IMR-90 (cell line): ENCODE data around the gene OPTC. TPM values are rescaled to one million over a fixed set of nuclear protein-coding genes. Genes with fewer than 3 reads are reported as not detected.
"Not testable (repeated sequence)": the region's sequence is repeated elsewhere in the genome, so short reads cannot be mapped to it uniquely, and the experiment has no call there.

ENCODE experiments used
- ATAC-seq: fragments of 200-7000 bp; cut with Tn5 transposase; 2 replicates; pipeline ENCODE4 v1.9.1; 2020; ENCODE audit warnings: low read depth, mild to moderate bottlenecking, moderate library complexity
- BruUV-seq: library from RNA; stranded (reverse); fragments of 400-500 nt; replicated peaks from 2 replicates; lab custom pipeline; 2021; lab: Mats Ljungman, UMichigan
- CTCF ChIA-PET: fragments of 300-600 bp; formaldehyde crosslinking; extraction: SDS; loops from one replicate; lab custom pipeline; 2021; ENCODE audit warnings: antibody characterized with exemption; lab: Yijun Ruan, JAX
- POLR2A ChIA-PET: fragments of 300-600 bp; sonication (Branson Sonifier 250); formaldehyde crosslinking; loops from one replicate; lab custom pipeline; 2022; ENCODE audit warnings: antibody characterized with exemption; ENCODE audit not compliant: unreplicated experiment; lab: Charles Lee
- DNase-seq: peaks from one replicate; pipeline ENCODE4 v3.0.0; 2013
- H2AFZ ChIP-seq: replicated peaks from 2 replicates; pipeline ENCODE3; 2013; ENCODE audit warnings: low read length, mild to moderate bottlenecking; ENCODE audit not compliant: poor library complexity
- H2AK5ac ChIP-seq: 2 replicates; pipeline ENCODE4 v1.6.1; 2013; ENCODE audit warnings: low read depth, low read length, inconsistent platforms
- H2AK9ac ChIP-seq: replicated peaks from 2 replicates; pipeline ENCODE3; 2013; ENCODE audit warnings: mild to moderate bottlenecking, low read depth, low read length, moderate library complexity; ENCODE audit not compliant: poor library complexity
- H2BK120ac ChIP-seq: 2 replicates; pipeline ENCODE4 v1.6.1; 2013; ENCODE audit warnings: low read depth, low read length, inconsistent platforms
- H2BK15ac ChIP-seq: 3 replicates; pipeline ENCODE4 v1.6.1; 2013; ENCODE audit warnings: low read depth, low read length, inconsistent platforms
- H2BK20ac ChIP-seq: 2 replicates; pipeline ENCODE4 v1.6.1; 2013; ENCODE audit warnings: low read depth, mild to moderate bottlenecking, inconsistent platforms, low read length, moderate library complexity
- H2BK5ac ChIP-seq: 2 replicates; pipeline ENCODE4 v1.6.1; 2013; ENCODE audit warnings: mild to moderate bottlenecking, low read depth, low read length, inconsistent platforms; ENCODE audit not compliant: poor library complexity, severe bottlenecking
- H3K14ac ChIP-seq: replicated peaks from 2 replicates; pipeline ENCODE4 v1.6.1; 2013; ENCODE audit warnings: low read depth, low read length, inconsistent platforms
- H3K18ac ChIP-seq: 2 replicates; pipeline ENCODE4 v1.6.1; 2013; ENCODE audit warnings: low read depth, low read length, control low read depth
- H3K23ac ChIP-seq: 2 replicates; pipeline ENCODE4 v1.6.1; 2013; ENCODE audit warnings: low read depth, low read length, inconsistent platforms
- H3K27ac ChIP-seq: 2 replicates; pipeline ENCODE4 v1.5.1; 2013; ENCODE audit warnings: mild to moderate bottlenecking, control low read depth, low read length; ENCODE audit not compliant: insufficient read depth
- H3K27me3 ChIP-seq: 2 replicates; pipeline ENCODE4 v1.6.1; 2013; ENCODE audit warnings: low read length; ENCODE audit not compliant: control insufficient read depth, insufficient read depth
- H3K36me3 ChIP-seq: 2 replicates; pipeline ENCODE4 v1.6.1; 2013; ENCODE audit warnings: low read length, mixed read lengths; ENCODE audit not compliant: control insufficient read depth, insufficient read depth
- H3K4ac ChIP-seq: 2 replicates; pipeline ENCODE4 v1.6.1; 2013; ENCODE audit warnings: low read depth, low read length, inconsistent platforms
- H3K4me1 ChIP-seq: 2 replicates; pipeline ENCODE4 v1.6.1; 2013; ENCODE audit warnings: low read length, mixed read lengths; ENCODE audit not compliant: control insufficient read depth, insufficient read depth
- H3K4me2 ChIP-seq: 2 replicates; pipeline ENCODE4 v1.6.1; 2013; ENCODE audit warnings: low read depth, mild to moderate bottlenecking, control low read depth, low read length, moderate library complexity
- H3K4me3 ChIP-seq: 2 replicates; pipeline ENCODE4 v1.5.1; 2013; ENCODE audit warnings: low read depth, mild to moderate bottlenecking, control low read depth, low read length, moderate library complexity; ENCODE audit not compliant: insufficient read depth
- H3K56ac ChIP-seq: 2 replicates; pipeline ENCODE4 v1.6.1; 2013; ENCODE audit warnings: low read length, inconsistent platforms; ENCODE audit not compliant: insufficient read depth; ENCODE audit errors: extremely low read depth
- H3K79me1 ChIP-seq, 2 experiments: 2 replicates each; pipeline ENCODE4 v1.6.1; 2013; ENCODE audit warnings: low read length in 2 of 2, inconsistent platforms in 1 of 2, low read depth in 1 of 2
- H3K9ac ChIP-seq: 2 replicates; pipeline ENCODE4 v1.6.1; 2013; ENCODE audit warnings: low read depth, low read length, control low read depth
- H3K9me1 ChIP-seq: 2 replicates; pipeline ENCODE4 v1.6.1; 2013; ENCODE audit warnings: low read length, inconsistent platforms; ENCODE audit not compliant: insufficient read depth
- H3K9me3 ChIP-seq: 2 replicates; pipeline ENCODE4 v1.6.1; 2013; ENCODE audit warnings: low read length; ENCODE audit not compliant: control insufficient read depth, insufficient read depth
- H4K20me1 ChIP-seq: 2 replicates; pipeline ENCODE4 v1.6.1; 2013; ENCODE audit warnings: low read length, inconsistent platforms; ENCODE audit not compliant: insufficient read depth
- H4K5ac ChIP-seq: 2 replicates; pipeline ENCODE4 v1.6.1; 2013; ENCODE audit warnings: mild to moderate bottlenecking, low read depth, low read length, control low read depth
- H4K8ac ChIP-seq, 2 experiments: 2 replicates each; pipeline ENCODE4 v1.6.1; 2013; ENCODE audit warnings: low read depth in 2 of 2, low read length in 2 of 2, control low read depth in 1 of 2, inconsistent platforms in 1 of 2
- H4K91ac ChIP-seq: 2 replicates; pipeline ENCODE4 v1.6.1; 2013; ENCODE audit warnings: low read depth, low read length, inconsistent platforms; ENCODE audit not compliant: insufficient read depth
- BHLHE40 ChIP-seq: fragments of 150-350 bp; IDR thresholded peaks from 2 replicates; pipeline ENCODE4 v1.6.1; 2016; ENCODE audit warnings: mild to moderate bottlenecking, low read depth, low read length
- CHD1 ChIP-seq: IDR thresholded peaks from 2 replicates; pipeline ENCODE4 v1.6.1; 2012; ENCODE audit warnings: low read depth, low read length, improper control_type of control experiment
- FOS ChIP-seq: fragments of 150-350 bp; IDR thresholded peaks from 2 replicates; pipeline ENCODE4 v1.6.1; 2016; ENCODE audit warnings: low read depth, low read length
- POLR2A ChIP-seq: IDR thresholded peaks from 2 replicates; pipeline ENCODE4 v1.6.1; 2012; ENCODE audit warnings: mild to moderate bottlenecking, low read depth, low read length
- RCOR1 ChIP-seq: IDR thresholded peaks from 2 replicates; pipeline ENCODE4 v1.6.1; 2012; ENCODE audit warnings: mild to moderate bottlenecking, low read length, improper control_type of control experiment; ENCODE audit not compliant: insufficient replicate concordance
- SMC3 ChIP-seq: fragments of 150-350 bp; IDR thresholded peaks from 2 replicates; pipeline ENCODE4 v1.6.1; 2016; ENCODE audit warnings: low read depth, mild to moderate bottlenecking, antibody characterized with exemption, low read length, moderate library complexity
- WGBS, 2 experiments: methylation state at CpG; one replicate each; pipeline versions ENCODE4 v1.1.5 to v1.1.7; 2013; ENCODE audit warnings: missing lambda C conversion rate in 2 of 2; ENCODE audit not compliant: insufficient read length in 1 of 2; ENCODE audit errors: extremely low coverage in 2 of 2; 5-methylcytosine and 5-hydroxymethylcytosine counted together
- dilution Hi-C: fragments of 300-500 bp; cut with HindIII; formaldehyde crosslinking; loops from one replicate; pipeline ENCODE4 v1.14.3; 2018; ENCODE audit warnings: low sequenced_read_pairs; ENCODE audit not compliant: unreplicated experiment
- in situ Hi-C: fragments of 300-500 bp; cut with MboI; formaldehyde crosslinking; loops from 3 replicates; pipeline ENCODE4 v1.14.3; 2019; ENCODE audit warnings: low sequenced_read_pairs, inconsistent platforms, mixed read lengths
- intact Hi-C: fragments of 100-400 bp; cut with micrococcal nuclease; formaldehyde crosslinking; loops from 2 replicates; pipeline ENCODE4 v1.10.0; 2022
- polyA plus RNA-seq, 3 experiments: library from polyadenylated mRNA; depleted of rRNA; stranded (reverse); fragments of >200 nt; gene quantifications; 2 replicates each; pipeline ENCODE4 v1.2.3, GENCODE V29; 2012; ENCODE audit warnings: low replicate concordance in 1 of 3
- total RNA-seq: library from RNA; depleted of rRNA; stranded (reverse); fragments of >200 nt; gene quantifications from 2 replicates; pipeline ENCODE4 v1.2.3, GENCODE V29; 2012

Gene OPTC
- total and polyA plus RNA-seq, 2 of the 4 experiments (the other 2 are of a cell fraction), result not detected

DNA sequence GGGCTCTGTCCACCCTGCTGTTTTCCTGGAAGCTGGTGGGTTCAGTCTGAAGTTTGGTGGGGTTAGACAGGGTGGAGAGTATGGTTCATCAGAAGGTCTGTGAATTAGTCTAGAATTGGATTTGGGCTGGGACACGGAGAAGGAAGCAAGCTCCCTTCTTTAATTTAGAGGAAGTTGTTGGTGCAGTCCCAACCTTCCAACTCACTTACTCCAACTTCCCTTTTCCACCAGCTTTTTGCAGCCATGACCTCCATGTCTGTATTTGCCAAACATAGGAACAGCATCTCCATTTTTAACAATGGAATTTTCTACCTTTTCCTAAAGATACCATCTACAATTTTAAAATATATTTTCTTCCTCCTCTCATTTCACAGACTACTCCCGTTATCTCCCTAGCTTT, 46.8 kb upstream of the OPTC start:
- H4K5ac ChIP-seq, result no peak overlapping the region
- H3K4ac ChIP-seq, result no peak overlapping the region
- H3K4me1 ChIP-seq, result peaks cover 2% of the 10 kb centered on the region; the same call in 1 of the 2 replicates
- no peaks in the 10 kb centered on the region for H3K79me1 ChIP-seq
- no peak overlapping the region for H2AK5ac ChIP-seq
- no peak overlapping the region for H3K4me2 ChIP-seq
- no peaks in the 10 kb centered on the region for H4K20me1 ChIP-seq
- DNase-seq, result no peak
- H3K9me3 ChIP-seq, result peaks cover 11% of the 10 kb centered on the region
- peaks cover 50% of the 10 kb centered on the region for H3K27me3 ChIP-seq
- no peak overlapping the region for H3K14ac ChIP-seq
- dilution Hi-C loops (no loop called here), in situ Hi-C loops (loop anchor here (10.0 kb wide), 1 partner anchor 172 kb away; no protein-coding TSS in a partner anchor), intact Hi-C loops (no loop called here)
- H2BK20ac ChIP-seq, result no peak overlapping the region
- no peak overlapping the region for H4K91ac ChIP-seq
- 100% methylated on average over 1 of the region's 2 CpGs; no CpG with 5 or more reads in 1 of the 2 experiments for WGBS, 2 experiments
- no peak overlapping the region for H2AFZ ChIP-seq
- no peak overlapping the region for H2BK15ac ChIP-seq
- POLR2A ChIA-PET, result no interaction called here
- H3K4me3 ChIP-seq, result no peak overlapping the region
- TF ChIP-seq BHLHE40 (no peak), CHD1 (no peak), FOS (no peak), POLR2A (no peak), SMC3 (no peak), RCOR1 (no peak)
- no peak for ATAC-seq
- no peak overlapping the region for H2BK120ac ChIP-seq
- H3K36me3 ChIP-seq, result no peaks in the 10 kb centered on the region
- H2BK5ac ChIP-seq, result no peak overlapping the region
- H3K56ac ChIP-seq, result no peak overlapping the region
- H3K23ac ChIP-seq, result no peak overlapping the region
- no TSS peak for BruUV-seq
- no peak overlapping the region for H3K27ac ChIP-seq
- H3K18ac ChIP-seq, result no peak overlapping the region
- H3K9ac ChIP-seq, result no peak overlapping the region
- H3K9me1 ChIP-seq, result no peaks in the 10 kb centered on the region
- no peak overlapping the region for H2AK9ac ChIP-seq
- no peak overlapping the region for H4K8ac ChIP-seq
- CTCF ChIA-PET, result interaction anchor here (0.5 to 1.2 kb wide), 3 partner anchors 28 to 180 kb away, joined by 3 read pairs; partner anchors contain the start of gene PRELP

DNA sequence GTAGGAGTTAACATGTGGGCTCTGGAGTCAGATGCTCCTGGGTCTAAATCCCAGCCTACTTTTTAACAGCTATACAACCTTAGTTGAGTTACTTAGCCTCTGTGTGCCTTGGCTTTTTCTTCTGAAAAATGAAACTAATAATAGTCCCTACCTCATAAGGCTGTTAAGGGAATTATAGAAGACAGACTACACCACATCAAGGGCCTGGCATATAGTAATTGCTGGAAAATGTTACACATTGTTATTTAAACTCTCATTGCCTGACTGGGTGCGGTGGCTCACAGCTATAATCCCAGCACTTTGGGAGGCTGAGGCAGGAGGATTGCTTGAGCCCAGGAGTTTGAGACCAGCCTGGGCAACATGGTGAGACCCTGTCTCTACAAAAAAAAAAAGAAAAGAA, 46.4 kb upstream of the OPTC start:
- H3K9me1 ChIP-seq, intact Hi-C loops, H2BK5ac ChIP-seq, H4K20me1 ChIP-seq, H2AK9ac ChIP-seq, H2BK120ac ChIP-seq, H4K8ac ChIP-seq, H3K18ac ChIP-seq, H3K56ac ChIP-seq, ATAC-seq, H3K23ac ChIP-seq, H3K4me1 ChIP-seq, H2BK20ac ChIP-seq, DNase-seq, H2AK5ac ChIP-seq, H4K91ac ChIP-seq, H3K79me1 ChIP-seq, H2BK15ac ChIP-seq, H3K4me2 ChIP-seq, dilution Hi-C loops, H3K27ac ChIP-seq, H3K9ac ChIP-seq, H3K14ac ChIP-seq, POLR2A ChIA-PET, H3K36me3 ChIP-seq, H4K5ac ChIP-seq, H3K4ac ChIP-seq, BruUV-seq, H3K4me3 ChIP-seq, H2AFZ ChIP-seq: not testable (repeated sequence)
- in situ Hi-C loops, result loop anchor here (10.0 kb wide), 1 partner anchor 173 kb away; no protein-coding TSS in a partner anchor
- peaks cover 11% of the 10 kb centered on the region for H3K9me3 ChIP-seq
- no CpG with 5 or more reads among the region's 1 CpG for WGBS, 2 experiments
- CTCF ChIA-PET, result interaction anchor here (1.2 kb wide), 2 partner anchors 107 to 180 kb away, joined by 3 read pairs; no protein-coding TSS in a partner anchor
- peaks cover 52% of the 10 kb centered on the region for H3K27me3 ChIP-seq
